Measurements from ENCODE around the gene ZFHX3.
A peak's percentile ranks its signal among the peaks of the same experiment; 100 is the strongest.

Gene ZFHX3

GRCh38 chr16:72928090-72928981, 119.6 kb downstream of the ZFHX3 start:
- no peak for DNase-seq (ENCODE audit: low read depth)

GRCh38 chr16:72927199-72928089, 120.5 kb downstream of the ZFHX3 start:
- peak; percentile 92 for DNase-seq (ENCODE audit: low read depth)

GRCh38 chr16:72926177-72927070, 121.5 kb downstream of the ZFHX3 start:
- no peak for DNase-seq (ENCODE audit: low read depth)

- DNase-seq (ENCODE audit: low read depth) = no peak
Measured at GRCh38 chr16:72925631-72925979, 122.3 kb downstream of the ZFHX3 start.

DNA sequence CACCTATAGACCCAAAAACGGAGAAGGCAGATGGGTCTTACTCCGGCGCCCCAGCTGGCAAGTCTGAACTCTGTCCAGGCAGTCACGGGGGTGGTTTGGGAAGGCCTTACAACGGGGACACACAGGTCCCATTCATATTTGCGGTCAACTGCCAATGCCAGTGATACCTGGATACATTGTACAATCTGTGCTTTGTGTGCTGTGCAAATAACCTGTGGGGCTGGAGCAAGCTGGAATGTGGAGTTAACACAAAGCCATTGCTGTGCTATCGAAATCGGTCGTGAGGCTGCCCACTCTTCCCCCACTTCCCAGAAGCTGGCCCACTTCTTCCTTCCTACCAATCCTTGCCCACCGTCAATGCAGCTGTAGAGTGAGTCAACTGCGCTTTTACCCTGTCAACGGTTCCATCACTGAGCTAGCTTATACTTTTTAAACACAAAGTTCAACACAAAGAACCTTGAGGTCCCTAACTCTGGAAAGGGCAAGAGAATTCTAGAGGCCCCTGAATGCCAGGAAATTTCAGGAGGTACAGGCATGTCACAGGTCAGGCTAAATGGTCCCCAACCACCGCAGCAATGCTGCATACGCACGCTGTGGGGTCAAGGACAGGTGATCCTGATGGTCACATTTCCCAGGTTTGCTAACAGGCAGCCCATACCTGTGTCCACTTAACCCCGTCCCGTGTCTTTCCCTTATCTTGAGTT, 122.8 kb downstream of the ZFHX3 start:
- DNase-seq (ENCODE audit: low read depth) = no peak

DNA sequence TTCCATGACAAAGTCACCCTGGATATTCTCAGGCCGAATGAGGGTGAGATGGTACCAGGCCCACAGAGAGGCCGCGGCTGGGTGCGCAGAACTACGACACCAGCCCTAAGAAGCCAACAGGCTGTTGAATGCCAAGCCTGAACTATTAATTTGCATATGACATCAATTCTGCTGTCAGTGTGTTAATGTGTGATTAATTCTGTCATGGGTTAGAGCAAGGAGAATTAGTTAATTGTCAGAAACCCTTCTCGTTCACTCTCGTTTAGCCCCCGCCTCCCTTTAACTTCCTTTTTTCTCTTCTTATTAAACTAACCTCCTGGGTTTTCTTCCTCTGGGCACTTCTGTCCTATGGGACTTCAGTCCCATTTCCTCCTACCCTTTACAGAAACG, 123.4 kb downstream of the ZFHX3 start:
- DNase-seq (ENCODE audit: low read depth) = no peak

GRCh38 chr16:72923757-72924156, 124.2 kb downstream of the ZFHX3 start:
- no peak for DNase-seq (ENCODE audit: low read depth)

DNA sequence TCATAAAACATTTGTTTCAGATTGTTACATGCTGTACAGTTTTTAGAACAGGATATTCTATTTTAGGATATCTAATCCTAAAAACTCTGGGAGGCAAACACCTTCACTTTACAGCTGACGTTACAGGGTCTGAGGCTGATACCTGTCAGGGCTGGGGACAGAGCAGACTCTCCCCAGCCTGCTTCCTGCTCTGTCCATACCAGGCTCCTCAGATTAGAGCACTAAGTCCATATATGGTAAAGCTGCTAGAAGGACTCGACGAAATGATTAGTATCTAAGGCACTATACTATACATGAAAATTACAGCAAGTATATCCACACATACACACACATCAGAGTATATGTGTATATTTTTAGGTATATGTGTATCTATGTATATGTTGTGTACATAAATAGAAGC, 125.2 kb downstream of the ZFHX3 start:
- no peak for DNase-seq (ENCODE audit: low read depth)

DNA sequence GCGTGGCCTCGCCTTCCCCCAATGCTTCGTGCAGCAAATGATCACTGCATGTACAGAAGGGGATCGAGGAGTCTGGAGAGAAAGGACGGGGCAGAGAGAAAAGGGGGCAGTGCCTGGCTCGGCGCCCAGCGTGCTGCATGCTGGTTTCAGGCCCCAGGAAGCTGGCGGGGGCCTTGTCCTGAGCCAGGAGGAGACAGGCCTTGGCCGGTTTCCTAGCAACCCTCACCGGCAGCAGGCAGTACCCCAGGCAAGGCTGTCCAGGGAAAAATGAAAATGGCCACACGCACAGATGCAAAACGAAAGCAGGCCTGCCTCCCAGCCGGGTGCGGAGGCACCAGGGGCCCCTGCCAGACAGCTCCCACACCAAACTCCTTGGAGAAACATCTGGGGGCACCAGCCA, 126.3 kb downstream of the ZFHX3 start:
- DNase-seq (ENCODE audit: low read depth) = no peak

DNA sequence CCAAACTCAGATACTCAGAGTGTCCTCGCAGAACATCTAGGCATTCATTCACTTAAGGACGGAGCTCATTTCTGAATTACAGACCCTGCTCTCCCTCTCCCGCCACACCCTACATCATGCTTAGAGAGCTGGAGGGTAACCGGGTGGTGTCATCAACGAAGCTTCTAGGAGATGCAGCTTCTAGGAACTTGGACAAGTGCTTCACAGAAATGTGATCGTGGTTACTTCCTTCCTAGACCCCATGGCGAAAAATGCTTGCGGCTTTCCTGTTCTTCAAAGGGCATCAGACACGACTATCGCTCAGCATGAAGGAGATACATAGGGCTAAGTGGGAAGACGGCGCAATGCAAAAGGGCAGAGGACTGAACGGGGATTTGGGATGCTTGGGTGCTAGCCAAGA, 126.8 kb downstream of the ZFHX3 start:
- no peak for DNase-seq (ENCODE audit: low read depth)

GRCh38 chr16:72917051-72917450, 130.9 kb downstream of the ZFHX3 start:
- no peak for DNase-seq (ENCODE audit: low read depth)

- no peak for DNase-seq (ENCODE audit: low read depth)
Measured at GRCh38 chr16:72915331-72915730, 132.6 kb downstream of the ZFHX3 start.

DNA sequence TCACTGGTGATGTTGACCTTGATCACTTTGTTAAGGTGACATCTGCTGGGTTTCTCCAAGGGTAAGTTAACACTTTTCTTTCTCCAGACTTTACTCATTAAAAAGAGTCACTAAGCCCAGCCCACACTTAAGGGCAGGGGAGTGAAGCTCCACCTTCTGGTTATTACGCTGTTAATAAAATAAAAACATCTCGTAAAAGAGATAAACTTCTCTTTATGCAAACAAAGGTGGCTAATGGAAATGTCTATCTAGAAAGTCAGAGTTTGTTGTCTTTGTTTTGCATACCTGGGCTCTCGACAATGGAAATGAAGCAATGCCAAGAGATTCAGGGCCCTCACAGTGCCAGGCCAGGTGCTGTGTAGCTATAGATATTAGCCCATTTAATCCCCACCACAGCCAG, 134.4 kb downstream of the ZFHX3 start:
- no peak for DNase-seq (ENCODE audit: low read depth)

DNA sequence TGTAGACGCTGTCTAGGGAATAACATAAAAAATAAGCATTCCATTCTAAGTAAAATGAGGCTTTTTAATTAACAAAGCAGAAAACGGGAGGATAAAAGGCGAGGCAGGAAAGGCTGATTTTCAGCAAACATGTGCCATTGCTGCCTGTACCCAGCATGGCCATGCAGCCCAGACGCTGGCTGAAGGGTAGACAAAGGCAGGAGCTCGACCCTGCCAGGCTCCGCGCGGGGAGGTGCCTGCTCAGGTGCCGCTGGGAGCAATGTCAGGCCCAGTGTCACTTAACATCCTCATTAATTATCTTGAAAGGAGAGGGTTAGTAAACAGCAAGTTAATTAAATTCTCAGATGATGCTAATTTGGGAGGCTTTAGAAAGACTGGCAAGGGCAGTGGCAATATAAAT, 136.0 kb downstream of the ZFHX3 start:
- no peak for DNase-seq (ENCODE audit: low read depth)

- no peak for DNase-seq (ENCODE audit: low read depth)
Measured at GRCh38 chr16:72910875-72911274, 137.1 kb downstream of the ZFHX3 start.

- DNase-seq (ENCODE audit: low read depth) = no peak
Measured at GRCh38 chr16:72910381-72910780, 137.5 kb downstream of the ZFHX3 start.

DNA sequence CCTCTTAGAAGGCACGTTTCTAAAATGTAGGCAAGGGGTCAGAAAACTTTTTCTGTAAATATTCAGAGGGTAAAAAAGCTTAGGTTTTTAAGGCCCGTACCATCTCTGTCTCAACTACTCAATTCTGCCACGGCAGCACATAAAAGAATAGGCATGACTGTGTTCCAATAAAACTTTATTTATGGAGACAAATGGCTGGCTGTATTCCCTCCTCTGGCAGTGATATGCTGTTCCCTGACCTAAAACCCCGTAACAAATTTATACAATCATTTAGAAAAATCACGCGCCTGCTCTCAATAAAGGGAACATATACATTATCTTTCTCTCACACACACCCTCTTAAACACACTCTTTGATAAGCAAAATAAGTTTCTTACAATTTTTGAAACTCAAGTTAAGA, 138.7 kb downstream of the ZFHX3 start:
- no peak for DNase-seq (ENCODE audit: low read depth)

DNA sequence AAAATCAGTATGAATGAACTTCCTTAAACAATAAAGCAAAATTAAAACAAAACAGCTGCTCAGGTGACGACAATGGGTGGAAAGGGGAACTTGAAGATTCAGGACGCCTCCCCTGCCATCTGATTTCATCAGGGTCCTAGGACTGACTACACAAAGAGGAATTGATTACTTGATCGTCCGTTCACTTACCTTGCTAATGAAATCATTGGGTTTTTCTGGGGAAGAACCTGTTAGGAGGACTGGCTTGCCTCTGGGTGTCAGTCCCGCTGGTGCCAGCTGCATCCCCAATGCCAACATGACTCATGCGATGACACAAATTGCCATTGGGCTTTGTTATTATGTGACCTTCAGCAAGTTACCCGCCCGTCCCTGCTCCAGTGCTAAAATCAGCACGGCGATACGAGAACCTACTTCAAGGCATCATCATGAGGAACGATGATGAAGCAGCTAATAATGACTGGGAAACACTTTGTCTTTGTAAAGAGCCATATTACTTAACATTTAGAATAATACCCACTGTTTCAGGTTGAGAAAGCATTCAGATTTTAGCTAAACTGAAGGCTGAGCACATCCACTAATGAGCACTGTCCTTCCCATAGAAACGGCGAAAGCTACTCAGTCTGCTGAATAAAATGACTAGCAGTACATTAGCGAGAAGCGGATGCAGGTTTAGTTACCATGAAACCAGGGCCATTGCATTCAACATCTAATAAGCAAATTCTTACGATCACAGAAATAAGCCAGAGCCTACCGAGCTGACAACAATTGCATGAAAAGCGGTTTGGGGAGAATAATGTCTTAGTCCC, 139.4 kb downstream of the ZFHX3 start:
- DNase-seq (ENCODE audit: low read depth) = no peak

- no peak for DNase-seq (ENCODE audit: low read depth)
Measured at GRCh38 chr16:72905581-72905980, 142.3 kb downstream of the ZFHX3 start.

- DNase-seq (ENCODE audit: low read depth) = no peak
Measured at GRCh38 chr16:72903176-72903575, 144.8 kb downstream of the ZFHX3 start.

GRCh38 chr16:72902206-72902605, 145.7 kb downstream of the ZFHX3 start:
- no peak for DNase-seq (ENCODE audit: low read depth)

All from GM04504 (cell line).